HUES6 (cell line): ENCODE results near the gene UNC79.
"Not testable (repeated sequence)": the region's sequence is repeated elsewhere in the genome, so short reads cannot be mapped to it uniquely, and the experiment has no call there.

Experiments
- H3K27ac ChIP-seq: 2 replicates; pipeline ENCODE4 v1.7.0; 2013; ENCODE audit warnings: low read depth, mild to moderate bottlenecking, low read length, inconsistent platforms
- H3K27me3 ChIP-seq: 2 replicates; pipeline ENCODE4 v1.6.1; 2013; ENCODE audit warnings: low read length; ENCODE audit not compliant: control insufficient read depth, insufficient read depth
- H3K36me3 ChIP-seq: 2 replicates; pipeline ENCODE4 v1.6.1; 2013; ENCODE audit warnings: low read length; ENCODE audit not compliant: control insufficient read depth, insufficient read depth
- H3K4me1 ChIP-seq: 2 replicates; pipeline ENCODE4 v1.6.1; 2013; ENCODE audit warnings: low read length; ENCODE audit not compliant: control insufficient read depth, insufficient read depth
- H3K4me3 ChIP-seq: 2 replicates; pipeline ENCODE4 v1.5.1; 2013; ENCODE audit warnings: low read depth, low read length
- H3K9ac ChIP-seq: one replicate; pipeline ENCODE4 v1.6.1; 2013; ENCODE audit warnings: mild to moderate bottlenecking, low read length
- H3K9me3 ChIP-seq: 2 replicates; pipeline ENCODE4 v1.6.1; 2013; ENCODE audit warnings: low read depth, low read length; ENCODE audit not compliant: control insufficient read depth, insufficient read depth

UNC79 gene

DNA sequence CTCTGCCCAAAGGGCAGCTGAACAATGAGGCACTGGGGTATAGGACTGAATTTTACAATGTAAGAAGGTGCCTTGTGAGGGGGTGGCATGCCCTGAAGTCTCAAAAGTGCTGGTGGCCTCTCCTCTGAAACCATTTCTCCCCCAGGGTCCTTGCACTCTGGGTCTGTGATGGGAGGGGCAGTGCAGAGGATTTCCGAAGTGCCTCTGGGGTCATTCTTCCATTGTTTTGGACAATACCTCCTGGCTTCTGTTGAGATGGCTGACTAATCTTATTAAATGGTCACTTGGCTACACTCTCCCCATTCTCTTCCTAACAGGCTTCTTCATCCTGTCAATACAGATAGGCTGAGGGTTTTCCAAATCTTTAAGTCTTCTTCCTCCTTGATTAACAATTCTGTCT lies 59.3 kb downstream of the UNC79 start:
- no peaks in the 10 kb centered on the region for H3K36me3 ChIP-seq
- no peaks in the 10 kb centered on the region; the same call in 1 of the 2 replicates for H3K9me3 ChIP-seq
- no peak overlapping the region for H3K27ac ChIP-seq
- no peaks in the 10 kb centered on the region for H3K4me1 ChIP-seq
- no peak overlapping the region for H3K9ac ChIP-seq
- no peaks in the 10 kb centered on the region for H3K27me3 ChIP-seq
- no peak overlapping the region for H3K4me3 ChIP-seq

DNA sequence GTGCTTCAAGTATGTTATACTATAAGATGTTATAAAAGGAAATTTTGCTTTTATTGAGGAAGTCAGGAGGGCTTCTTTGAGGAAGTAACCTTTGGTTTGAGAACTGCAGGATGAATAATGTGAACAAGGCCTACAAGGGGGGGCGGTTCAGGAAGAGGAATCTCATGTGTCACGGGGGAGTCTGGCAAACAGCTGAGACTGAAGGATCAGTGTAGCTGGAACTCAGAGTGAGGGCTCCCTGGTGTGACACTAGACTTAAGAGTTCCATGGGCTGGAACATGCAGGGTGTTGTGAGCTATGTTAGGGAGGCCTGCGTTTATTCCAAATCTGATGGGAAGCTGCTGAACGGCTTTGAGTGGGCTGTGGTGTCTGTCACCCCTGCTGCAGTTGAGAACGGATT lies 62.3 kb downstream of the UNC79 start:
- Histone ChIP-seq H3K9ac (no peak overlapping the region), H3K27ac (no peak overlapping the region), H3K4me1 (no peaks in the 10 kb centered on the region), H3K4me3 (no peak overlapping the region), H3K9me3 (no peaks in the 10 kb centered on the region; the same call in 1 of the 2 replicates), H3K36me3 (no peaks in the 10 kb centered on the region), H3K27me3 (no peaks in the 10 kb centered on the region)

GRCh38 chr14:93493622-93494021 lies 62.9 kb downstream of the UNC79 start:
- not testable (repeated sequence) for H3K36me3 ChIP-seq, H3K4me3 ChIP-seq, H3K4me1 ChIP-seq, H3K27ac ChIP-seq, H3K9ac ChIP-seq, H3K9me3 ChIP-seq, H3K27me3 ChIP-seq

DNA sequence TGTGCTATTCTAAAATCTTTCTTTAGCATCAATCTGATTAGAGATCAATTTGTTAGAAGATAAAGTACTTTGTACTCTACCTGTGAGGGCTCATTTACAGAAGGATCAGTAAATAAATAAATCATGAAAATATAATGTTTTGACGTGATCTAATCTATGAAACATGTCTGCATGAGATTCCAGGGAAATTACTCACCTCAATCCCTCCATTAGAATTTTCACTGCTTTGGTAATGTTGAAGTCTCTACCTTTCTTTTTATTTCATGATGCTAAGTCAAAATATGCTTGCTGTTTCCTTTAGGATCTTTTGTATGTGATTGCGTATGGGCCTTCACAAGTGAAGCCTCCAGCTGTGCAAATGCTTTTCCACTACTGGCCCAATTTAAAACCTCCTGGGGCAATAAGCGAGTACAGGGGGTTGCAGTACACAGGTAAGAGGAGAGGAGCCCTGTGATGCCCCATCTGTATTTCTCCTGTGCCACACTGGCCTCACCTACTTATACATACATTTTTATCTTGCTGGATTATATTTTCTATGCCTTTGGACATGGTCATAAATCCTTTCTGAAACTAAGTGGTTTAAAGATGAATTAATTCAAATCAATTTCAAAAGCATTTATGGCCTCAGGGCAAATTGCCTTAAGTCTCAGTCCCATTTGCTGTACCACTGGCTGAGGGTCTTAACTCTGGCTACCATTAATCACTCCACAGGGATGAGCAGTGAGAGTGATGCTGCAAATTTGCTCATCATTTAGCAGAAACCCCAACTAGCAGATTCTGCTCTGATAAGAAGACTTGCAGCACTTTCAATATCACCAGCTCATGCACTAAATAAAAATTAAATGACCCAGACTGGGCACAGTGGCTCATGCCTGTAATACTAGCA lies 66.4 kb downstream of the UNC79 start:
- no peak overlapping the region for H3K9ac ChIP-seq
- H3K36me3 ChIP-seq: no peaks in the 10 kb centered on the region
- no peaks in the 10 kb centered on the region for H3K27me3 ChIP-seq
- no peaks in the 10 kb centered on the region for H3K9me3 ChIP-seq
- no peak overlapping the region for H3K4me3 ChIP-seq
- no peak overlapping the region for H3K27ac ChIP-seq
- no peaks in the 10 kb centered on the region for H3K4me1 ChIP-seq

DNA sequence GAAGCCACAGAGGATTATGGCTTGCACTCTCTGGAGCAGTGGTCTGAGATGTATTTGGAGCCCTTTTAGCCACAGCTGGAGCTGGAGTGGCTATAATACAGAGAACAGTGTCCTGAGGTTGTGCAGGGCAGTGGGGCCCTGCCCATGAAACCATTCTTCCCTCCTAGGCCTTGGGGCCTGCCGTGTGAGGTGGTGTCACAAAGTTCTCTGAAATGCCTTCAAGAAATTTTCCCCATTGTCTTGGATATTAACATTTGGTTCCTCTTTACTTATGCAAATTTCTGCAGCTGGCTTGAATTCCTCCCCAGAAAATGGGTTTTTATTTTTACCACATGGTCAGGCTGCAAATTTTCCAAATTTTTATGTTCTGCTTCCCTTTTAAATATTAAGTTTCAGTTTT lies 79.3 kb downstream of the UNC79 start:
- Histone ChIP-seq H3K9ac (no peak overlapping the region), H3K27ac (no peak overlapping the region), H3K36me3 (no peaks in the 10 kb centered on the region), H3K4me3 (no peak overlapping the region), H3K9me3 (peaks cover 23% of the 10 kb centered on the region), H3K4me1 (no peaks in the 10 kb centered on the region), H3K27me3 (no peaks in the 10 kb centered on the region)

DNA sequence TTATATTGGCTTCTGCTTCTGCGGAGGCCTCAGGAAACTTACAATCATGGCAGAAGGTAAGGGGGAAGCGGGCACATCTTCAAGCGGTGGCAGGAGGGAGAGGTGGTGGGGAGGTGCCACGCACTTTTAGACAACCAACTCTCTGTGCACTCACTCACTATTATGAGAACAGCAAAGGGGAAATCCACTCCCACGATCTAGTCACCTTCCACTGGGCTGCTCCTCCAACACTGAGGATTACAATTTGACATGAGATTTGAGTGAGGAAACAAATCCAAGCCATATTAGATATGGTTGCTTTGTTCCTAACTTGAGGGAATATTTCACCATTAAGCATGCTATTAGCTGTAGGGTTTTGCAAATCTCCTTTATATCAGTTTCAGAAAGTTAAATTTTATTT lies 80.3 kb downstream of the UNC79 start:
- Histone ChIP-seq H3K9me3 (peaks cover 23% of the 10 kb centered on the region), H3K4me1 (no peaks in the 10 kb centered on the region), H3K27ac (no peak overlapping the region), H3K36me3 (no peaks in the 10 kb centered on the region), H3K4me3 (no peak overlapping the region), H3K27me3 (no peaks in the 10 kb centered on the region), H3K9ac (no peak overlapping the region)

DNA sequence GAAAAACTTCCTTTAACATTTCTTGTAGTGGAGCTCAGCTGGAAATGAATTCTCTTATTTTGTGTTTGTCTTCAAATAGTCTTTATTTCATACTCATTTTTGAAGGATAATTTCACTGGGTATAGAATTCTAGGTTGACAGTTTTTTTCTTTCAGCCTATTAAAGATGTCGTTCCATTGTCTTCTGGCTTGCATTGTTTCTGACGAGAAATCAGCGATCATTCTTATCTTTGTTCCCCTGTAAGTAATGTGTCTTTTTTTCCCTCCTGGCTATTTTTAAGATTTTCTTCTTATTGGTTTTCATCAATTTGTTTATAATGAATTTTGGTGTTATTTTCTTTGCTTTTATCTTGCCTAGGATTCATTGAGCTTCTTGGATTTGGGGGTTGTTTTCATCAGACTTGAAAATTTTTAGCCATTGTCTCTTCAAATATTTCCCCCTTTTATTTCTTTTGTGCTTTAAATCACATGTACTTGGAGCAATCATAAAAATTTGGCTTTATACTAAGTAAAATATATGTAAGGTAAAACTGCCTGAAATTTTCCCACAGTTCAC lies 89.4 kb downstream of the UNC79 start:
- Histone ChIP-seq H3K4me1 (no peaks in the 10 kb centered on the region), H3K27ac (no peak overlapping the region), H3K9ac (no peak overlapping the region), H3K36me3 (no peaks in the 10 kb centered on the region), H3K27me3 (no peaks in the 10 kb centered on the region), H3K9me3 (peaks cover 36% of the 10 kb centered on the region), H3K4me3 (no peak overlapping the region)

DNA sequence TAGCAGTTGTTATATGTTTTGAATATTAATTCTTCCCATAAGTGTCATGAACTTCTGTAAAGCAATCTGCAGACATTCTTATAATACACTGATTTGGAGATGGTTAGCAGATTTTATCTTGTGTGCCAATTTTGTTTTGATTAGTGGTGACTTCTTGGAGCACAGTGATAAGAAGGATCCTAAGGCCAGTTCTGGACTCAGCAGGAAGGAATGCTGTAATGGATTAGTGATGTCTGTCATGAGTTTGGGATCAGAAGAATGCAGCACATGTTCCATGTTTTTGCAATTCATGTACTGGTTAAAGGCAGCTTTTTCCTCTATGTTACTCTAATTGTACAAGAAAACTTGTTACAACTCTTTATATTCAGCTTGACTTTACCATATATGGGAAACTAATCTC lies 91.5 kb downstream of the UNC79 start:
- no peak overlapping the region for H3K27ac ChIP-seq
- no peaks in the 10 kb centered on the region for H3K36me3 ChIP-seq
- peaks cover 10% of the 10 kb centered on the region; the same call in 1 of the 2 replicates for H3K4me1 ChIP-seq
- no peak overlapping the region for H3K4me3 ChIP-seq
- no peak overlapping the region for H3K9ac ChIP-seq
- no peaks in the 10 kb centered on the region for H3K27me3 ChIP-seq
- H3K9me3 ChIP-seq: peaks cover 36% of the 10 kb centered on the region

DNA sequence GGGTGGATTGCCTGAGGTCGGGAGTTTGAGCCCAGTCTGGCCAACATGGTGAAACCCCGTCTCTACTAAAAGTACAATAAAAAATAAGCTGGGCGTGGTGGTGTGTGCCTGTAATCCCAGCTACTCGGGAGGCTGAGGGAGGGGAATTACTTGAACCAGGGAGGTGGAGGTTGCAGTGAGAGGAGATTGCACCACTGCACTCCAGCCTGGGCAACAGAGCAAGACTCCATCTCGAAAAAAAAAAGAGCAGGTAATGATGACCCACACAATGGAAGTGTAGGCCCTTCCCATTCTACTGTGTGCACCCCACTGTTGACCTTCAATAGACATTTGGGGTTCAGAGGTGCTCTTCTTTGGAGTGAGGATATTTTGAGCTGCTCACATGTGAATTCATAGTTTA lies 94.5 kb downstream of the UNC79 start:
- H3K27me3 ChIP-seq, H3K36me3 ChIP-seq, H3K27ac ChIP-seq, H3K9ac ChIP-seq, H3K4me3 ChIP-seq: not testable (repeated sequence)
- peaks cover 10% of the 10 kb centered on the region; the same call in 1 of the 2 replicates for H3K4me1 ChIP-seq
- peaks cover 20% of the 10 kb centered on the region for H3K9me3 ChIP-seq

GRCh38 chr14:93525696-93526451 lies 95.1 kb downstream of the UNC79 start:
- no peaks in the 10 kb centered on the region for H3K36me3 ChIP-seq
- no peak overlapping the region for H3K4me3 ChIP-seq
- H3K4me1 ChIP-seq: peaks cover 10% of the 10 kb centered on the region; the same call in 1 of the 2 replicates
- no peak overlapping the region for H3K27ac ChIP-seq
- no peak overlapping the region for H3K9ac ChIP-seq
- H3K27me3 ChIP-seq: no peaks in the 10 kb centered on the region
- peaks cover 14% of the 10 kb centered on the region for H3K9me3 ChIP-seq

GRCh38 chr14:93527203-93527607 lies 96.5 kb downstream of the UNC79 start:
- no peak overlapping the region for H3K27ac ChIP-seq
- H3K9ac ChIP-seq: no peak overlapping the region
- H3K4me1 ChIP-seq: peaks cover 10% of the 10 kb centered on the region; the same call in 1 of the 2 replicates
- no peaks in the 10 kb centered on the region for H3K36me3 ChIP-seq
- peaks cover 1% of the 10 kb centered on the region for H3K9me3 ChIP-seq
- no peak overlapping the region for H3K4me3 ChIP-seq
- no peaks in the 10 kb centered on the region for H3K27me3 ChIP-seq
